Measurements from ENCODE around the gene PSORS1C2.

PSORS1C2 gene

GRCh38 chr6:31111712-31112111, 27.2 kb downstream of the PSORS1C2 start:
- DNase-seq (ENCODE audit: insufficient read length, low spot score) = no peak
- TF ChIP-seq POU2F2 (IDR thresholded peaks at IDR 0.05; ENCODE audit: low read depth, low read length) (no peak), PAX5 (IDR thresholded peaks at IDR 0.05; ENCODE audit: insufficient read depth, low read length, severe bottlenecking) (no peak), POLR2AphosphoS5 (IDR thresholded peaks at IDR 0.05; ENCODE audit: low read depth, low read length) (no peak), TAF1 (IDR thresholded peaks at IDR 0.05; ENCODE audit: low read depth, low read length) (no peak), POLR2A (IDR thresholded peaks at IDR 0.05; ENCODE audit: low read depth, low read length) (no peak), SPI1 (IDR thresholded peaks at IDR 0.05; ENCODE audit: low read depth, low read length) (no peak)
- no peak for FAIRE-seq

GRCh38 chr6:31110825-31111582, 27.9 kb downstream of the PSORS1C2 start:
- FAIRE-seq (no peak), DNase-seq (ENCODE audit: insufficient read length, low spot score) (no peak)
- no peak for TF ChIP-seq POU2F2 (IDR thresholded peaks at IDR 0.05; ENCODE audit: low read depth, low read length)
- no peak for TF ChIP-seq POLR2AphosphoS5 (IDR thresholded peaks at IDR 0.05; ENCODE audit: low read depth, low read length)
- TF ChIP-seq POLR2A (IDR thresholded peaks at IDR 0.05; ENCODE audit: low read depth, low read length) = no peak
- no peak for TF ChIP-seq TAF1 (IDR thresholded peaks at IDR 0.05; ENCODE audit: low read depth, low read length)

- no peak for DNase-seq (ENCODE audit: insufficient read length, low spot score)
- TF ChIP-seq TAF1 (IDR thresholded peaks at IDR 0.05; ENCODE audit: low read depth, low read length) (no peak), POLR2A (IDR thresholded peaks at IDR 0.05; ENCODE audit: low read depth, low read length) (no peak), POLR2AphosphoS5 (IDR thresholded peaks at IDR 0.05; ENCODE audit: low read depth, low read length) (no peak), POU2F2 (IDR thresholded peaks at IDR 0.05; ENCODE audit: low read depth, low read length) (no peak), SPI1 (IDR thresholded peaks at IDR 0.05; ENCODE audit: low read depth, low read length) (no peak), PAX5 (IDR thresholded peaks at IDR 0.05; ENCODE audit: insufficient read depth, low read length, severe bottlenecking) (no peak)
- FAIRE-seq = no peak
Observed at GRCh38 chr6:31107052-31107451, 31.8 kb downstream of the PSORS1C2 start.

GRCh38 chr6:31103136-31103535, 35.7 kb downstream of the PSORS1C2 start:
- TF ChIP-seq POLR2AphosphoS5 (IDR thresholded peaks at IDR 0.05; ENCODE audit: low read depth, low read length) (no peak), SPI1 (IDR thresholded peaks at IDR 0.05; ENCODE audit: low read depth, low read length) (no peak), PAX5 (IDR thresholded peaks at IDR 0.05; ENCODE audit: insufficient read depth, low read length, severe bottlenecking) (no peak), POLR2A (IDR thresholded peaks at IDR 0.05; ENCODE audit: low read depth, low read length) (no peak), POU2F2 (IDR thresholded peaks at IDR 0.05; ENCODE audit: low read depth, low read length) (no peak), TAF1 (IDR thresholded peaks at IDR 0.05; ENCODE audit: low read depth, low read length) (no peak)
- FAIRE-seq = no peak
- DNase-seq (ENCODE audit: insufficient read length, low spot score) = no peak

GRCh38 chr6:31098449-31098938, 40.4 kb downstream of the PSORS1C2 start:
- TF ChIP-seq POLR2A (IDR thresholded peaks at IDR 0.05; ENCODE audit: low read depth, low read length) = no peak
- no peak for FAIRE-seq
- no peak for DNase-seq (ENCODE audit: insufficient read length, low spot score)

GRCh38 chr6:31096656-31097055, 42.2 kb downstream of the PSORS1C2 start:
- FAIRE-seq (no peak), DNase-seq (ENCODE audit: insufficient read length, low spot score) (no peak)
- TF ChIP-seq TAF1 (IDR thresholded peaks at IDR 0.05; ENCODE audit: low read depth, low read length) = no peak
- TF ChIP-seq POLR2A (IDR thresholded peaks at IDR 0.05; ENCODE audit: low read depth, low read length) = no peak
- no peak for TF ChIP-seq POLR2AphosphoS5 (IDR thresholded peaks at IDR 0.05; ENCODE audit: low read depth, low read length)
- no peak for TF ChIP-seq SPI1 (IDR thresholded peaks at IDR 0.05; ENCODE audit: low read depth, low read length)
- TF ChIP-seq PAX5 (IDR thresholded peaks at IDR 0.05; ENCODE audit: insufficient read depth, low read length, severe bottlenecking) = no peak
- no peak for TF ChIP-seq POU2F2 (IDR thresholded peaks at IDR 0.05; ENCODE audit: low read depth, low read length)

- no peak for DNase-seq (ENCODE audit: insufficient read length, low spot score)
- no peak for FAIRE-seq
- TF ChIP-seq POU2F2 (IDR thresholded peaks at IDR 0.05; ENCODE audit: low read depth, low read length) (no peak), POLR2A (IDR thresholded peaks at IDR 0.05; ENCODE audit: low read depth, low read length) (no peak), PAX5 (IDR thresholded peaks at IDR 0.05; ENCODE audit: insufficient read depth, low read length, severe bottlenecking) (no peak), SPI1 (IDR thresholded peaks at IDR 0.05; ENCODE audit: low read depth, low read length) (no peak), TAF1 (IDR thresholded peaks at IDR 0.05; ENCODE audit: low read depth, low read length) (no peak), POLR2AphosphoS5 (IDR thresholded peaks at IDR 0.05; ENCODE audit: low read depth, low read length) (no peak)
Observed at GRCh38 chr6:31096215-31096614, 42.7 kb downstream of the PSORS1C2 start.

GRCh38 chr6:31094389-31094881, 44.4 kb downstream of the PSORS1C2 start:
- DNase-seq (ENCODE audit: insufficient read length, low spot score) (no peak), FAIRE-seq (no peak)
- TF ChIP-seq POU2F2 (IDR thresholded peaks at IDR 0.05; ENCODE audit: low read depth, low read length) (no peak), SPI1 (IDR thresholded peaks at IDR 0.05; ENCODE audit: low read depth, low read length) (no peak), POLR2A (IDR thresholded peaks at IDR 0.05; ENCODE audit: low read depth, low read length) (no peak), TAF1 (IDR thresholded peaks at IDR 0.05; ENCODE audit: low read depth, low read length) (no peak), PAX5 (IDR thresholded peaks at IDR 0.05; ENCODE audit: insufficient read depth, low read length, severe bottlenecking) (no peak), POLR2AphosphoS5 (IDR thresholded peaks at IDR 0.05; ENCODE audit: low read depth, low read length) (no peak)

GRCh38 chr6:31092769-31093505, 45.9 kb downstream of the PSORS1C2 start:
- FAIRE-seq (no peak), DNase-seq (ENCODE audit: insufficient read length, low spot score) (no peak)
- TF ChIP-seq PAX5 (IDR thresholded peaks at IDR 0.05; ENCODE audit: insufficient read depth, low read length, severe bottlenecking) = no peak
- TF ChIP-seq SPI1 (IDR thresholded peaks at IDR 0.05; ENCODE audit: low read depth, low read length) = no peak
- no peak for TF ChIP-seq TAF1 (IDR thresholded peaks at IDR 0.05; ENCODE audit: low read depth, low read length)
- no peak for TF ChIP-seq POLR2A (IDR thresholded peaks at IDR 0.05; ENCODE audit: low read depth, low read length)
- no peak for TF ChIP-seq POU2F2 (IDR thresholded peaks at IDR 0.05; ENCODE audit: low read depth, low read length)
- TF ChIP-seq POLR2AphosphoS5 (IDR thresholded peaks at IDR 0.05; ENCODE audit: low read depth, low read length) = no peak
